K562 (cell line): ENCODE measurements around the gene OVOL1. TPM values are rescaled to one million over a fixed set of nuclear protein-coding genes. Genes with fewer than 3 reads are reported as not detected.

ENCODE experiments used
- ATAC-seq: fragments of 200-7000 bp; cut with Tn5 transposase; 3 replicates; pipeline ENCODE4 v1.9.1; 2020; ENCODE audit warnings: moderate library complexity
- BruUV-seq: library from RNA; stranded (reverse); fragments of 400-500 nt; replicated peaks from 2 replicates; lab custom pipeline; 2021; lab: Mats Ljungman, UMichigan
- CTCF ChIA-PET: fragments of 300-600 bp; formaldehyde crosslinking; extraction: SDS; loops from one replicate; lab custom pipeline; 2021; ENCODE audit warnings: low intra/inter-chr PET ratio; lab: Yijun Ruan, JAX
- POLR2A ChIA-PET: fragments of 300-600, 350-650 bp; sonication (Branson Sonifier 250); formaldehyde crosslinking; extraction: SDS; loops from one replicate; lab custom pipeline; 2021; ENCODE audit warnings: antibody characterized with exemption, inconsistent platforms; lab: Yijun Ruan, JAX
- DNase-seq, 4 experiments: peaks; one replicate each; pipeline versions ENCODE4 v3.0.0 to v3.0.0-alpha.2; 2011 to 2018; ENCODE audit warnings: low spot score in 3 of 4, mixed read lengths in 3 of 4; ENCODE audit errors: extremely low read depth in 1 of 4
- FAIRE-seq: peaks from 2 replicates; lab custom pipeline; 2011; peaks lifted over from hg19 to GRCh38; lab: Jason Lieb, UNC
- H2AFZ ChIP-seq: 2 replicates; pipeline ENCODE4 v1.6.0; 2011; ENCODE audit warnings: low read depth, low read length, control low read depth, inconsistent platforms
- H3K27ac ChIP-seq: fragments of 200-600 bp; 3 replicates; pipeline ENCODE4 v1.8.0; 2011; ENCODE audit warnings: low read depth, mild to moderate bottlenecking, control low read depth, inconsistent platforms, low read length, moderate library complexity, mixed read lengths; ENCODE audit errors: extremely low read depth
- H3K27me3 ChIP-seq, 2 experiments: fragments of 300-600 bp in 1 of 2; 2 replicates in 1 of 2; 3 replicates in 1 of 2; pipeline versions ENCODE4 v1.6.0 to v1.8.0; 2011; ENCODE audit warnings: inconsistent platforms in 2 of 2, low read length in 2 of 2, mild to moderate bottlenecking in 1 of 2, mixed read lengths in 1 of 2, moderate library complexity in 1 of 2; ENCODE audit not compliant: control insufficient read depth in 2 of 2, insufficient read depth in 2 of 2
- H3K36me3 ChIP-seq: fragments of 300-600 bp; 3 replicates; pipeline ENCODE4 v1.8.0; 2011; ENCODE audit warnings: mild to moderate bottlenecking, low read length, inconsistent platforms; ENCODE audit not compliant: control insufficient read depth, insufficient read depth
- H3K4me1 ChIP-seq, 2 experiments: fragments of 200-600 bp in 1 of 2; replicated peaks in 1 of 2; 2 replicates in 1 of 2; 3 replicates in 1 of 2; pipeline versions ENCODE4 v1.5.1 to v1.8.0; 2011; ENCODE audit warnings: inconsistent platforms in 2 of 2, low read length in 2 of 2, mild to moderate bottlenecking in 1 of 2, mixed read lengths in 1 of 2, moderate library complexity in 1 of 2; ENCODE audit not compliant: control insufficient read depth in 2 of 2, insufficient read depth in 2 of 2
- H3K4me2 ChIP-seq: 2 replicates; pipeline ENCODE4 v1.6.1; 2011; ENCODE audit warnings: low read length, control low read depth, inconsistent platforms, mixed read lengths; ENCODE audit not compliant: insufficient read depth
- H3K4me3 ChIP-seq: fragments of 200-600 bp; sonication (generic), shearing (Covaris generic); 2 replicates; pipeline ENCODE4 v1.5.1; 2016; ENCODE audit warnings: control low read depth, inconsistent platforms
- H3K79me2 ChIP-seq: fragments of 200-600 bp; 3 replicates; pipeline ENCODE4 v1.8.0; 2011; ENCODE audit warnings: low read length, inconsistent platforms; ENCODE audit not compliant: control insufficient read depth, insufficient read depth
- H3K9ac ChIP-seq, 2 experiments: 2 replicates each; pipeline versions ENCODE4 v1.6.0 to v1.6.1; 2011; ENCODE audit warnings: low read depth in 2 of 2, low read length in 2 of 2, control low read depth in 1 of 2, inconsistent platforms in 1 of 2, mild to moderate bottlenecking in 1 of 2, mixed read lengths in 1 of 2; ENCODE audit not compliant: insufficient read depth in 1 of 2
- H3K9me1 ChIP-seq: one replicate; pipeline ENCODE4 v1.6.0; 2011; ENCODE audit warnings: inconsistent platforms, mild to moderate bottlenecking, low read length, moderate library complexity; ENCODE audit not compliant: control insufficient read depth, insufficient read depth
- H3K9me3 ChIP-seq: replicated peaks from 2 replicates; pipeline ENCODE4 v1.5.1; 2011; ENCODE audit warnings: low read depth, low read length, inconsistent platforms; ENCODE audit not compliant: control insufficient read depth, insufficient read depth
- H4K20me1 ChIP-seq: replicated peaks from 2 replicates; pipeline ENCODE4 v1.6.1; 2011; ENCODE audit warnings: low read length, inconsistent platforms, mixed read lengths; ENCODE audit not compliant: control insufficient read depth, insufficient read depth
- CEBPG ChIP-seq, 3 experiments: fragments of 200-800 bp in 1 of 3; sonication (Bioruptor generic) in 1 of 3; sonication (generic) in 1 of 3; formaldehyde crosslinking in 1 of 3; IDR thresholded peaks in 2 of 3; conservative IDR thresholded peaks in 1 of 3; 2 replicates each; pipeline versions ENCODE4 v1.6.1 to v1.8.0; 2016 to 2022; ENCODE audit warnings: missing compliant biosample characterization in 2 of 3, missing genetic modification characterization in 2 of 3, mild to moderate bottlenecking in 1 of 3, missing genetic modification reagents in 1 of 3
- FOXK2 ChIP-seq, 2 experiments: fragments of 450-650 bp; IDR thresholded peaks in 1 of 2; conservative IDR thresholded peaks in 1 of 2; 2 replicates each; pipeline ENCODE4 v1.6.1; 2016; ENCODE audit warnings: low read depth in 2 of 2, mild to moderate bottlenecking in 1 of 2
- ZC3H4 ChIP-seq: sonication (generic); formaldehyde crosslinking; IDR thresholded peaks from 2 replicates; pipeline ENCODE4 v1.9.0; 2021; ENCODE audit warnings: missing genetic modification reagents, borderline replicate concordance
- WGBS: fragments of 100-300 bp; shearing (Covaris generic); methylation state at CpG from one replicate; pipeline ENCODE4 v1.1.6; 2016; ENCODE audit warnings: low coverage, mixed read lengths; ENCODE audit not compliant: insufficient coverage; ENCODE audit errors: missing lambda C conversion rate; 5-methylcytosine and 5-hydroxymethylcytosine counted together
- in situ Hi-C: fragments of 300-500 bp; cut with MboI; formaldehyde crosslinking; loops from 4 replicates; pipeline ENCODE4 v1.15.0; 2018; ENCODE audit warnings: inconsistent platforms, mixed read lengths
- intact Hi-C: fragments of 100-400 bp; cut with micrococcal nuclease; formaldehyde crosslinking; loops from 2 replicates; pipeline ENCODE4 v1.14.2; 2022
- polyA plus RNA-seq, 8 experiments: library from polyadenylated mRNA; depleted of rRNA in 4 of 8; stranded (reverse) in 5 of 8; unstranded in 3 of 8; fragments of >200 nt; fragmentation: Nextera tagmentation in 2 of 8; fragmentation: Illumina TruSeq in 1 of 8; extraction: Ambion mirVana in 2 of 8; extraction: Trizol in 1 of 8; gene quantifications; 2 replicates each; pipeline versions ENCODE4 v1.2.1 to v1.2.3, GENCODE V29; 2011 to 2014; ENCODE audit warnings: inconsistent platforms in 1 of 8, missing spikeins in 1 of 8
- total RNA-seq, 7 experiments: library from RNA; depleted of rRNA in 6 of 7; stranded (reverse); fragments of >200 nt in 6 of 7; fragmentation: Illumina TruSeq in 2 of 7; extraction: Trizol in 2 of 7; gene quantifications; 2 replicates each; pipeline versions ENCODE4 v1.2.1 to v1.2.3, GENCODE V29; 2011 to 2021; ENCODE audit warnings: low replicate concordance in 1 of 7

OVOL1 gene
- total and polyA plus RNA-seq, 9 of the 15 experiments (the other 6 are each of a cell fraction or from before 2014, with no cell fraction given): 0.09 TPM; not detected in 8

DNA sequence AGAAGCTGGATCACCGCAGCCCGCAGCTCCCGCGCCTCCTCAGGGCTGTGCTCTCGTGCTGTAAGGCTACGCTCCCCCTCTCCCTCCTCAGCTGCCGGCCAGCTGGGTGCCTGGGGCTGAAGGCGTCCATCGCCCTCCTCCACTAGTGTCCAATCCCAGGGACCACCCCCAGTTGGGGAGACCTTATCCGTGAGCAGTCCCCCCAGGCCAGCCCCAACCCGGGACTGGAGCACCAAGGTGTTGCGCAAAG lies 7.3 kb upstream of the OVOL1 start:
- no peak for ATAC-seq
- no peak for DNase-seq
- Histone ChIP-seq H2AFZ (no peak overlapping the region), H3K79me2 (peaks cover 22% of the 10 kb centered on the region), H3K36me3 (peaks cover 36% of the 10 kb centered on the region; the same call in 2 of the 3 replicates), H3K9me3 (no peaks in the 10 kb centered on the region), H3K4me1 (peaks cover 7 to 48% of the 10 kb centered on the region in 2 experiments; a peak in 4 of 5 replicates), H3K27ac (no peak overlapping the region), H3K9me1 (peaks cover 13% of the 10 kb centered on the region), H3K4me3 (peak overlapping the region; percentile 86), H3K9ac (peak overlapping the region; percentile 91 to 99; a peak in 3 of 4 replicates), H3K27me3 (no peaks in the 10 kb centered on the region), H3K4me2 (peak overlapping the region; percentile 98), H4K20me1 (peaks cover 13% of the 10 kb centered on the region; the same call in 1 of the 2 replicates)
- TF ChIP-seq CEBPG (CRISPR knock-in tag; IDR thresholded peaks at IDR 0.05) (0 out of 2 replicates have a peak, but pooled peaks have one; percentile 58), CEBPG (tag; conservative IDR thresholded peaks at IDR 0.05 in 1 of 2, IDR thresholded peaks at IDR 0.05 in 1 of 2) (peak in 1 of 2 experiments; percentile 83; a peak in 1 of 4 replicates), FOXK2 (conservative IDR thresholded peaks at IDR 0.05 in 1 of 2, IDR thresholded peaks at IDR 0.05 in 1 of 2; ENCODE audit: low read depth in 2 of 2) (no peak), ZC3H4 (0 out of 2 replicates have a peak, but pooled peaks have one; percentile 28)
- WGBS: 58% methylated on average over 10 of the region's 12 CpGs
- POLR2A ChIA-PET: interaction anchor here (0.6 to 3.3 kb wide), 11 partner anchors 9 to 277 kb away, joined by 3 to 18 read pairs (median 4); partner anchors contain the start of genes KAT5 and MUS81
- no TSS peak for BruUV-seq
- intact Hi-C loops: no loop called here
- FAIRE-seq: no peak
- in situ Hi-C loops: no loop called here
- CTCF ChIA-PET: interaction anchor here (0.7 to 2.6 kb wide), 4 partner anchors 38 to 209 kb away, joined by 3 to 31 read pairs (median 3); no protein-coding TSS in a partner anchor
